Natural killer cell (primary cell): ENCODE data around the gene RTBDN. TPM values are rescaled to one million over a fixed set of nuclear protein-coding genes. Genes with fewer than 3 reads are reported as not detected.
A peak's percentile ranks its signal among the peaks of the same experiment; 100 is the strongest.

ENCODE experiments used
- ATAC-seq, 3 donors: fragments of 150-1000 bp in 2 of 3; fragments of 200-7000 bp in 1 of 3; cut with Tn5 transposase; 1 replicate in 1 of 3; 2 replicates in 2 of 3; pipeline ENCODE4 v1.10.0; 2021; ENCODE audit warnings: mild to moderate bottlenecking in 2 of 3, moderate library complexity in 2 of 3
- DNase-seq, 2 donors: peaks; one replicate each; pipeline versions ENCODE4 v3.0.0 to v3.0.0-alpha.2; 2013 to 2021; ENCODE audit warnings: mixed read lengths in 1 of 2
- H3K27ac ChIP-seq: one replicate; pipeline ENCODE4 v1.5.1; 2013; ENCODE audit warnings: mild to moderate bottlenecking, low read length
- H3K27me3 ChIP-seq: one replicate; pipeline ENCODE4 v1.6.1; 2013; ENCODE audit warnings: low read length; ENCODE audit not compliant: control insufficient read depth, insufficient read depth
- H3K36me3 ChIP-seq: one replicate; pipeline ENCODE4 v1.6.1; 2013; ENCODE audit warnings: low read length; ENCODE audit not compliant: control insufficient read depth, insufficient read depth
- H3K4me1 ChIP-seq: one replicate; pipeline ENCODE4 v1.6.1; 2013; ENCODE audit warnings: low read length; ENCODE audit not compliant: control insufficient read depth, insufficient read depth
- H3K4me3 ChIP-seq: one replicate; pipeline ENCODE4 v1.5.1; 2013; ENCODE audit warnings: low read length
- H3K9me3 ChIP-seq: one replicate; pipeline ENCODE4 v1.6.1; 2013; ENCODE audit warnings: low read length; ENCODE audit not compliant: control insufficient read depth, insufficient read depth
- H3K27ac Mint-ChIP-seq, 2 donors: one replicate each; pipeline ENCODE4 v1.8.0; 2022; ENCODE audit warnings: mild to moderate bottlenecking in 2 of 2, mixed read lengths in 2 of 2, moderate library complexity in 1 of 2
- H3K27me3 Mint-ChIP-seq, 2 donors: one replicate each; pipeline ENCODE4 v1.8.0; 2022; ENCODE audit warnings: low read depth in 2 of 2, mixed read lengths in 2 of 2
- H3K36me3 Mint-ChIP-seq: one replicate; pipeline ENCODE4 v1.8.0; 2022; ENCODE audit warnings: mixed read lengths
- H3K4me1 Mint-ChIP-seq, 2 donors: one replicate each; pipeline ENCODE4 v1.8.0; 2022; ENCODE audit warnings: mixed read lengths in 2 of 2
- H3K4me3 Mint-ChIP-seq: one replicate; pipeline ENCODE4 v1.8.0; 2022; ENCODE audit warnings: mild to moderate bottlenecking, moderate library complexity, mixed read lengths
- H3K9me3 Mint-ChIP-seq, 2 donors: one replicate each; pipeline ENCODE4 v1.8.0; 2022; ENCODE audit warnings: mixed read lengths in 2 of 2
- CTCF ChIP-seq: fragments of 200-600 bp; IDR thresholded peaks from one replicate; pipeline ENCODE4 v1.8.0; 2022; ENCODE audit warnings: antibody characterized with exemption
- WGBS: methylation state at CpG from one replicate; pipeline ENCODE4 v1.1.7; 2013; ENCODE audit warnings: missing lambda C conversion rate; ENCODE audit not compliant: insufficient coverage; 5-methylcytosine and 5-hydroxymethylcytosine counted together
- intact Hi-C: fragments of 100-400 bp; cut with micrococcal nuclease; formaldehyde crosslinking; loops from one replicate; pipeline ENCODE4 v1.14.2; 2022
- total RNA-seq, 4 donors: library from RNA; stranded (reverse); fragments of 120-200 nt in 1 of 4; gene quantifications; one replicate each; pipeline versions ENCODE4 v1.2.3 to v1.2.4, GENCODE V29; 2013 to 2022

Gene RTBDN
- total RNA-seq, 3 donors from 2014 or later (not counting 1 experiment from before 2014, with no cell fraction given): not detected

GRCh38 chr19:12782174-12782423 is 52.3 kb downstream of the RTBDN start:
- H3K27ac Mint-ChIP-seq: peak overlapping the region in 1 of 2 donors; percentile 75

GRCh38 chr19:12779162-12779993 is 55.0 kb downstream of the RTBDN start:
- Histone ChIP-seq H3K4me3 (no peak overlapping the region), H3K36me3 (no peaks in the 10 kb centered on the region), H3K27me3 (no peaks in the 10 kb centered on the region), H3K9me3 (no peaks in the 10 kb centered on the region), H3K4me1 (peaks cover 73% of the 10 kb centered on the region), H3K27ac (no peak overlapping the region)
- Mint-ChIP-seq H3K4me3 (peak overlapping the region; percentile 49), H3K9me3 (no peaks in the 10 kb centered on the region), H3K4me1 (peaks cover 16 to 36% of the 10 kb centered on the region in 2 donors), H3K27me3 (no peaks in the 10 kb centered on the region), H3K36me3 (no peaks in the 10 kb centered on the region), H3K27ac (peak overlapping the region; percentile 34 to 90)
- peak in 1 of 2 donors; percentile 44 for DNase-seq
- 86% methylated on average over 15 of the region's 15 CpGs for WGBS
- no peak for ATAC-seq
- intact Hi-C loops: no loop called here
- TF ChIP-seq CTCF: no peak

More at GRCh38 chr19:12782174-12782423, 52.3 kb downstream of the RTBDN start:
- Mint-ChIP-seq H3K9me3 (no peaks in the 10 kb centered on the region), H3K36me3 (no peaks in the 10 kb centered on the region), H3K4me3 (peak overlapping the region; percentile 83), H3K27me3 (no peaks in the 10 kb centered on the region), H3K4me1 (peaks cover 16 to 30% of the 10 kb centered on the region in 2 donors)
- TF ChIP-seq CTCF: no peak
- Histone ChIP-seq H3K27me3 (no peaks in the 10 kb centered on the region), H3K4me3 (peak overlapping the region; percentile 37), H3K4me1 (peaks cover 86% of the 10 kb centered on the region), H3K36me3 (no peaks in the 10 kb centered on the region), H3K9me3 (no peaks in the 10 kb centered on the region), H3K27ac (peak overlapping the region; percentile 98)
- DNase-seq (no peak), ATAC-seq (no peak)
- intact Hi-C loops: loop anchor here (1.0 to 10.0 kb wide), 2 partner anchors 9 to 263 kb away; partner anchors contain the start of gene JUNB
- under 1% methylated on average over 12 of the region's 12 CpGs for WGBS

GRCh38 chr19:12778905-12779161 is 55.5 kb downstream of the RTBDN start:
- peaks cover 68% of the 10 kb centered on the region for H3K4me1 ChIP-seq
- intact Hi-C loops: no loop called here
- peak overlapping the region; percentile 85 for H3K27ac ChIP-seq
- TF ChIP-seq CTCF: no peak
- H3K27ac Mint-ChIP-seq: peak overlapping the region; percentile 83 to 90
- no peaks in the 10 kb centered on the region for H3K27me3 ChIP-seq
- no peaks in the 10 kb centered on the region for H3K27me3 Mint-ChIP-seq
- H3K4me3 Mint-ChIP-seq: peak overlapping the region; percentile 86
- DNase-seq: no peak
- ATAC-seq: no peak
- H3K9me3 ChIP-seq: no peaks in the 10 kb centered on the region
- WGBS: 72% methylated on average over 6 of the region's 6 CpGs
- no peaks in the 10 kb centered on the region for H3K36me3 Mint-ChIP-seq
- no peaks in the 10 kb centered on the region for H3K9me3 Mint-ChIP-seq
- peaks cover 16 to 36% of the 10 kb centered on the region in 2 donors for H3K4me1 Mint-ChIP-seq
- no peaks in the 10 kb centered on the region for H3K36me3 ChIP-seq
- H3K4me3 ChIP-seq: no peak overlapping the region
